Gastrocnemius medialis (tissue), 4 donors: ENCODE data around the gene CHST12. TPM values are rescaled to one million over a fixed set of nuclear protein-coding genes. Genes with fewer than 3 reads are reported as not detected.

Experiments used
- ATAC-seq, 2 donors: fragments of 150-250 bp; one replicate each; pipeline ENCODE4 v1.9.1; 2016
- DNase-seq, 2 donors: peaks; one replicate each; pipeline ENCODE4 v3.0.0-alpha.2; 2019
- H3K27ac ChIP-seq, 4 donors: fragments of 200-600 bp; sonication (generic); 1 replicate in 1 of 4; 2 replicates in 3 of 4; pipeline ENCODE4 v1.5.1; 2016 to 2018; ENCODE audit warnings: mild to moderate bottlenecking in 2 of 4, moderate library complexity in 1 of 4
- H3K27me3 ChIP-seq, 3 donors: fragments of 200-600 bp; sonication (generic) in 2 of 3; 1 replicate in 1 of 3; 2 replicates in 2 of 3; pipeline versions ENCODE4 v1.5.1 to v1.6.0; 2016 to 2019; ENCODE audit warnings: mild to moderate bottlenecking in 1 of 3, moderate library complexity in 1 of 3
- H3K36me3 ChIP-seq, 2 donors: fragments of 200-600 bp; sonication (generic) in 1 of 2; one replicate each; pipeline ENCODE4 v1.5.1; 2017 to 2018
- H3K4me1 ChIP-seq, 2 donors: fragments of 200-600 bp; sonication (generic) in 1 of 2; one replicate each; pipeline ENCODE4 v1.5.1; 2016 to 2017; ENCODE audit warnings: mild to moderate bottlenecking in 2 of 2
- H3K4me3 ChIP-seq, 4 donors: fragments of 200-600 bp; sonication (generic) in 3 of 4; 1 replicate in 1 of 4; 2 replicates in 3 of 4; pipeline ENCODE4 v1.5.1; 2016 to 2019; ENCODE audit warnings: mild to moderate bottlenecking in 2 of 4
- H3K9me3 ChIP-seq, 3 donors: fragments of 200-600 bp; sonication (generic) in 2 of 3; 1 replicate in 1 of 3; 2 replicates in 2 of 3; pipeline ENCODE4 v1.5.1; 2016 to 2019
- CTCF ChIP-seq, 5 experiments: fragments of 450-650 bp in 3 of 5; fragments of 200-600 bp in 2 of 5; sonication (generic) in 2 of 5; IDR thresholded peaks in 4 of 5; conservative IDR thresholded peaks in 1 of 5; 1 replicate in 4 of 5; 2 replicates in 1 of 5; pipeline ENCODE4 v1.5.1; 2016 to 2019; ENCODE audit warnings: antibody characterized with exemption in 5 of 5, mild to moderate bottlenecking in 3 of 5, moderate library complexity in 3 of 5
- POLR2A ChIP-seq, 2 donors: fragments of 450-650 bp; IDR thresholded peaks; one replicate each; pipeline ENCODE4 v1.6.1; 2017; ENCODE audit warnings: antibody characterized with exemption in 2 of 2, mild to moderate bottlenecking in 2 of 2, moderate library complexity in 2 of 2
- in situ Hi-C, 4 donors: fragments of 200-750 bp; cut with MboI; loops; one replicate each; pipeline versions ENCODE4 v1.15.0 to v1.8.0; 2017; ENCODE audit warnings: low sequenced_read_pairs in 4 of 4
- intact Hi-C: fragments of 100-400 bp; cut with DNase I; formaldehyde crosslinking; loops from one replicate; pipeline ENCODE4 v1.15.1; 2023; ENCODE audit warnings: low total_unique reads
- total RNA-seq, 4 donors: library from RNA; depleted of rRNA; stranded (reverse); fragments of >200 nt; gene quantifications; one replicate each; pipeline versions ENCODE4 v1.1.0 to v1.2.3, GENCODE V29; 2016

The CHST12 gene
- total RNA-seq, 4 donors from 2014 or later = 5.5 to 13.1 (median 10.1) TPM

GRCh38 chr7:2476298-2476697 is 72.9 kb downstream of the CHST12 start, which contains the start of gene GRIFIN:
GRIFIN (minus strand) TSS chr7:2476398; CDS start chr7:2476383, 15 bp downstream.
- ATAC-seq = no peak
- peaks cover 13 to 14% of the 10 kb centered on the region in 2 donors for H3K4me1 ChIP-seq
- TF ChIP-seq POLR2A (IDR thresholded peaks at IDR 0.05) = no peak
- no peak for TF ChIP-seq CTCF (IDR thresholded peaks at IDR 0.05 in 4 of 5, conservative IDR thresholded peaks at IDR 0.05 in 1 of 5)

GRCh38 chr7:2476776-2477446 is 73.5 kb downstream of the CHST12 start:
- no peak for DNase-seq
- TF ChIP-seq CTCF (IDR thresholded peaks at IDR 0.05 in 4 of 5, conservative IDR thresholded peaks at IDR 0.05 in 1 of 5) (no peak), POLR2A (IDR thresholded peaks at IDR 0.05) (no peak)
- intact Hi-C loops (loop anchor here (5.0 kb wide), 2 partner anchors 80 to 205 kb away; partner anchors contain the start of genes BRAT1 and IQCE), in situ Hi-C loops (no loop called here)
- H3K9me3 ChIP-seq = no peaks in the 10 kb centered on the region
- no peak overlapping the region for H3K4me3 ChIP-seq
- no peak overlapping the region for H3K27ac ChIP-seq
- H3K4me1 ChIP-seq = peaks cover 13 to 14% of the 10 kb centered on the region in 2 donors
- H3K27me3 ChIP-seq = peaks cover 32 to 53% (median 33%) of the 10 kb centered on the region in 3 donors
- no peak for ATAC-seq
- H3K36me3 ChIP-seq = no peaks in the 10 kb centered on the region

More at GRCh38 chr7:2476298-2476697, 72.9 kb downstream of the CHST12 start, which contains the start of gene GRIFIN:
- intact Hi-C loops = loop anchor here (5.0 kb wide), 2 partner anchors 81 to 206 kb away; partner anchors contain the start of genes BRAT1 and IQCE
- Histone ChIP-seq H3K27ac (no peak within 1 kb of the TSS), H3K36me3 (no peaks in the 10 kb centered on the region), H3K4me3 (no peak within 1 kb of the TSS), H3K27me3 (peaks cover 34 to 50% (median 35%) of the 10 kb centered on the region in 3 donors), H3K9me3 (no peaks in the 10 kb centered on the region)
- in situ Hi-C loops = no loop called here
- no peak for DNase-seq

GRCh38 chr7:2477447-2478398 is 74.3 kb downstream of the CHST12 start:
- H3K36me3 ChIP-seq = no peaks in the 10 kb centered on the region
- DNase-seq = no peak
- no peak overlapping the region for H3K27ac ChIP-seq
- peaks cover 32 to 60% (median 35%) of the 10 kb centered on the region in 3 donors for H3K27me3 ChIP-seq
- no peaks in the 10 kb centered on the region for H3K9me3 ChIP-seq
- TF ChIP-seq POLR2A (IDR thresholded peaks at IDR 0.05) (no peak), CTCF (IDR thresholded peaks at IDR 0.05 in 4 of 5, conservative IDR thresholded peaks at IDR 0.05 in 1 of 5) (peak; percentile 25 to 76 (median 63))
- no peak overlapping the region for H3K4me3 ChIP-seq
- in situ Hi-C loops = no loop called here
- peaks cover 13 to 14% of the 10 kb centered on the region in 2 donors for H3K4me1 ChIP-seq
- ATAC-seq = peak; percentile 28 to 37
- intact Hi-C loops = loop anchor here (5.0 kb wide), 2 partner anchors 80 to 205 kb away; partner anchors contain the start of genes BRAT1 and IQCE

DNA sequence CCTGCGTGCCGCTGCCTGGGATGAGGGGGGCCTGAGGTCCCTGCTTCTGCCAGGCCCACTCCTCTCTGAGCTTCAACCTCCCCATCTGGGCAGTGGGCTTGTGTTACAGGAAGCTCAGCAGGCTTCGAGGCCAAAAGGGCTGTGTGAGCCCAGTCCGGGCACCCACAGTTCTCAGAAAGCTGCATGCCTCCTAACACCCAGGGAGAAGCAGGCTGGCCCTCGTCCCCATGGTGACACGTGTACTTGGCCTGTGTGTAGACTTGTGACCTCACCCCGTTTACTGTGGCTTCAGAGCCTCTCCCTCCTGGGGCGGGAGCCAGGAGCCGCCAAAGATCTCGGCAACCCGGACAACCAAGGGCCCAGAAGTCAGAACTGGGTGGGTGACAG is 75.0 kb downstream of the CHST12 start:
- H3K9me3 ChIP-seq = no peaks in the 10 kb centered on the region
- H3K27me3 ChIP-seq = peaks cover 32 to 60% (median 35%) of the 10 kb centered on the region in 3 donors
- DNase-seq (peak in 1 of 2 donors; percentile 65), ATAC-seq (peak; percentile 61 to 74)
- H3K36me3 ChIP-seq = no peaks in the 10 kb centered on the region
- peaks cover 13 to 14% of the 10 kb centered on the region in 2 donors for H3K4me1 ChIP-seq
- in situ Hi-C loops (no loop called here), intact Hi-C loops (loop anchor here (5.0 kb wide), 2 partner anchors 79 to 204 kb away; partner anchors contain the start of genes BRAT1 and IQCE)
- no peak overlapping the region for H3K4me3 ChIP-seq
- H3K27ac ChIP-seq = no peak overlapping the region
- TF ChIP-seq POLR2A (IDR thresholded peaks at IDR 0.05) = no peak
